ENCODE data around the gene ADAMTS8. TPM values are rescaled to one million over a fixed set of nuclear protein-coding genes. Genes with fewer than 3 reads are reported as not detected.

The ADAMTS8 gene
- polyA plus RNA-seq, 1 experiment = 17.6 TPM

- peaks cover 49% of the 10 kb centered on the region for H3K27me3 ChIP-seq (ENCODE audit: control insufficient read depth, insufficient read depth, low read length)
- no peak overlapping the region for H3K4me3 ChIP-seq (ENCODE audit: low read depth, low read length)
- ChIA-PET POLR2A (no interaction called here), CTCF (no interaction called here)
- no peak for TF ChIP-seq CTCF (IDR thresholded peaks at IDR 0.05; ENCODE audit: low read depth, low read length)
- H3K27ac ChIP-seq (ENCODE audit: low read depth, low read length) = no peak overlapping the region
- H3K9me3 ChIP-seq (ENCODE audit: control insufficient read depth, insufficient read depth, low read length) = peaks cover 4% of the 10 kb centered on the region; the same call in 1 of the 2 replicates
- DNase-seq (ENCODE audit: low read depth, low spot score) = no peak
These were observed 49.1 kb downstream of the ADAMTS8 start for GRCh38 chr11:130379276-130379675.

GRCh38 chr11:130370845-130371590, 57.4 kb downstream of the ADAMTS8 start:
- Histone ChIP-seq H3K27ac (ENCODE audit: low read depth, low read length) (peak overlapping the region; percentile 11), H3K4me3 (ENCODE audit: low read depth, low read length) (no peak overlapping the region), H3K9me3 (ENCODE audit: control insufficient read depth, insufficient read depth, low read length) (no peaks in the 10 kb centered on the region), H3K27me3 (ENCODE audit: control insufficient read depth, insufficient read depth, low read length) (peaks cover 51% of the 10 kb centered on the region)
- ChIA-PET POLR2A (no interaction called here), CTCF (interaction anchor here (0.5 to 1.1 kb wide), 3 partner anchors 12 to 158 kb away, joined by 3 read pairs; no protein-coding TSS in a partner anchor)
- TF ChIP-seq CTCF (IDR thresholded peaks at IDR 0.05; ENCODE audit: low read depth, low read length) = no peak
- no peak for DNase-seq (ENCODE audit: low read depth, low spot score)

GRCh38 chr11:130369713-130370112, 58.7 kb downstream of the ADAMTS8 start:
- Histone ChIP-seq H3K27ac (ENCODE audit: low read depth, low read length) (no peak overlapping the region), H3K27me3 (ENCODE audit: control insufficient read depth, insufficient read depth, low read length) (peaks cover 45% of the 10 kb centered on the region), H3K4me3 (ENCODE audit: low read depth, low read length) (no peak overlapping the region), H3K9me3 (ENCODE audit: control insufficient read depth, insufficient read depth, low read length) (no peaks in the 10 kb centered on the region)
- no peak for DNase-seq (ENCODE audit: low read depth, low spot score)
- POLR2A ChIA-PET = no interaction called here
- CTCF ChIA-PET = no interaction called here
- TF ChIP-seq CTCF (IDR thresholded peaks at IDR 0.05; ENCODE audit: low read depth, low read length) = no peak

GRCh38 chr11:130369141-130369691, 59.2 kb downstream of the ADAMTS8 start:
- Histone ChIP-seq H3K9me3 (ENCODE audit: control insufficient read depth, insufficient read depth, low read length) (no peaks in the 10 kb centered on the region), H3K4me3 (ENCODE audit: low read depth, low read length) (no peak overlapping the region), H3K27me3 (ENCODE audit: control insufficient read depth, insufficient read depth, low read length) (peaks cover 44% of the 10 kb centered on the region), H3K27ac (ENCODE audit: low read depth, low read length) (no peak overlapping the region)
- no peak for TF ChIP-seq CTCF (IDR thresholded peaks at IDR 0.05; ENCODE audit: low read depth, low read length)
- DNase-seq (ENCODE audit: low read depth, low spot score) = no peak
- ChIA-PET CTCF (no interaction called here), POLR2A (no interaction called here)

- ChIA-PET POLR2A (no interaction called here), CTCF (no interaction called here)
- no peak for TF ChIP-seq CTCF (IDR thresholded peaks at IDR 0.05; ENCODE audit: low read depth, low read length)
- H3K27me3 ChIP-seq (ENCODE audit: control insufficient read depth, insufficient read depth, low read length) = peaks cover 20% of the 10 kb centered on the region
- H3K27ac ChIP-seq (ENCODE audit: low read depth, low read length) = no peak overlapping the region
- DNase-seq (ENCODE audit: low read depth, low spot score) = no peak
- H3K9me3 ChIP-seq (ENCODE audit: control insufficient read depth, insufficient read depth, low read length) = no peaks in the 10 kb centered on the region
- H3K4me3 ChIP-seq (ENCODE audit: low read depth, low read length) = no peak overlapping the region
These were observed 69.0 kb downstream of the ADAMTS8 start for GRCh38 chr11:130359419-130359818.
